ENCODE measurements around the gene PEPD.

Gene PEPD

DNA sequence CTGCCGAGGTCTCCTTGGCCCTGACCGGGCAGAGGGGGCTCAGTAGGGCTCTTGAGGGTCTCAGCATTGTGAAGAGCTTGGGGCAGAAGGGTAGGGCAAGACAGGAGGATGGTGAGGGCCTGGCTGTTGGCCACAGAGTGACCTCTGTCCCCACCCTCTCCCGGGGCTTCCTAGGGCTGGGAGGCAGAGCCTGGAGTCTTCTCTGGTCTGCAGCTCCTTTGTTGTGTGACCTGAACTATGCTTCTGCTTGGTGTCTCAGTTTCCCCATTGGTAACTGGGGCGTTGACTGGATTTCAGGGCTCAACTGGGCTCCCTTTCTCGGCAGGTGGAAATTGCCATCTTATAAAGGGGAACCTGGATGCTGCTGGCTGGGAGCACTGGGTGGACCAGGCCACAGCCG, 30.1 kb upstream of the PEPD start:
- intact Hi-C loops (cut with DNase I), result no loop called here
- DNase-seq, result no peak

DNA sequence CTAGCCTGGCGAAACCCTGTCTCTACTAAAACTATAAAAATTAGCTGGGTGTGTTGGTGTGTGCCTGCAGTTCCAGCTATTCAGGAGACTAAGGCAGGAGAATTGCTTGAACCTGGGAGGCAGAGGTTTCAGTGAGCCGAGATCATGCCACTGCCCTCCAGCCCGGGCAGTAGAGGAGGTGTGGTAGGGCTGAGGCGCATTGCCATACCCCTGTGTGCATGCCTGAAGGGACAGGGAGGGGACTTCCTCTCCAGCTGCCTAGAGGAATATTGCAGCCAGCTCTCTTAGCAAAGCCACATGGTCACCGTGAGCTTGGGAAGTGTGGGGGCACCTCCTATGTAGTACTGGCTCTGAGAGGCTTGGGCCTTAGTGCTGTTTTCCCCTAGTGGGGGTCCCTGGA, 29.2 kb upstream of the PEPD start:
- no peak for DNase-seq
- intact Hi-C loops (cut with DNase I), result no loop called here

DNA sequence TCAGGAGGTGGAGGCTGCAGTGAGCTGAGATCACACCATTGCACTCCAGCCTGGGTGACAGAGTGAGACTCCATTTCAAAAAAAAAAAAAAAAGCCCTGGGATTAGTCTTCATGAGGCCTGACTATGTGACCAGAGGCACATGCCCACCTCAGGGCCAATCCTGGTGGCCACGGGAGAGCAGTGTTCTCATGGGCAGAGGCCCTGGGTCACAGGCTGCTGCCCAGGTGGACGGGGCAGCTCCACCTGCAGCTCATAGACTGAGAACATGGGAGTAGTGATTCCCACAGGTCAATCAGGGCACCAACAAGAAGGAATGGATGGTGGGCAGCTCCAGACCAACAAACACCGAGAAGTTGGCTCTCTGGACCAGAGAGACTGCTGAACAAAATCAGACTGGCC, 26.1 kb upstream of the PEPD start:
- DNase-seq, result no peak
- intact Hi-C loops (cut with DNase I), result no loop called here

DNA sequence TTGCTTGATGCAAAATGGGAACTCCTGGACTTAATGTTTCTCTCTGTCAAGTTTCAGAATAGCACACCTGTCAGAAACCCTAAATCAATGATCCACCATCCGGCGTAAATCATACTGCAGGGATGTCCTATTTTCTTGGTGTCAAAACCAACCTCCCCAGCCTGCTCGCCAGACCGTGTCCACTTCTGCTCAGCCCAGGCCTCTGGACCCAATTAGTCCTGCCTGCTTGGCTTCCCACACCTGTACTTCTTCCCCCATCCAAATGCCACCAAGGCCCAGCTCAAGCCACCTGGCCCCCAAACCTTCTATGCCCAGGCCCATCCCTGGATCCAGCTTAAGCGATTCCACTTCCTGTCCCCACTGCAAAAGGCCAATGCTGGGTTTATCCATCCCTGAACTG, 25.1 kb upstream of the PEPD start:
- no peak for DNase-seq
- intact Hi-C loops (cut with DNase I), result no loop called here

DNA sequence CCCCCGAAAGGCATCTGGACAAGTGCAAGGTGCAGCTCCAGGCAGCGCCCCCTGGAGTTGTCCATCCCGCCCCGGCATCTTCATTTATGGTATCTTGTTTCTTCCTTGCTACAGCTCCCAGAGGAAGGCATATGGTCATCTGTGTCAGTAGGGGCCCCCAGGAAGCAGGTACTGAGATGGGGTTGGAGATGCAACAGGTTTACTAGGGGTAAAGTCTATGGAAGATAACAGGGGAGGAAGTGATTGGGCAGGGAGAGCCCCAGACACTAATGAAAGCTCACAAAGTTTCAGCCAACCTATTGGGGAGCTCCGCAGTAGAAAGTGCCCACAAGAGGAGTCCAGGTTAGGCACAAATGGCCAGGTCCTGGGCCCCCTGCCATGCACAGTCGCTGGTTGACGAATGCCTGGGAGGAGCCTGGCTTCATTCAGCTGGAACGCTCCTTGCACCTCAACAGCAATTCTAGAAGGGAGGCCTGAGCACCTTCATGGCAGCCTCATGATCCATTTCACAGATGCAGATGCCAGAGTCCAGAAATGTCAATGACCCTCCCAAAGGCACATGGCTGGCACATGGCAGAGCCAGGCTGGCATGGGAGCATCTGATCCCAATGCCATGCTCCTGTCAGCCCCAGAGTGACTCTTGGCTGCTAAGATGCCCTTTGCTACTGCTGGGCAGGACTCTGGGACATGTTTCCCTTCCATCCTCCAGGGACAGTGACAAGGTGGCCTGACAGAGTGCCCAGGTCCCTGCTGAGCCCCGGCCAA, 23.8 kb upstream of the PEPD start:
- intact Hi-C loops (cut with DNase I), result no loop called here
- no peak for DNase-seq

DNA sequence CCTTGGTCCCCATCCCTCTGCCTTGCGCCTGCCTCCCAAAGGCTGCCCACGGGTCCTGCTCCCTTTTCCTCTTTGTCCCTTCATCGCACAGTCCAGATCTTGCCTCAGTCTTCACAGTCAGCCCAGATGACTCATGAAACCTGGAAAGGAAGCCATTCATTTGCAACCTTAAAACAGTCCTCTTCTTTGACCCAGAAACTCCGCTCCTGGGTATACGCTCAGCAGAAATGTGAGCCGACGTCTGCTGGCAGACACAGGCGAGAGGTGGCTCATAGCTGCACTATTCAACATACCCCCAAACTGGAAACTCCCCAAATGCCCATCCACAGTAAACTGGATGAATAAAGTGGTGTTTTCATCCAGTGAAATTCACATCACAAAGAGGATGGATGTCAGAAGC, 13.6 kb upstream of the PEPD start:
- peak in 2 of 42 donors; percentile 11 to 39 for DNase-seq

DNA sequence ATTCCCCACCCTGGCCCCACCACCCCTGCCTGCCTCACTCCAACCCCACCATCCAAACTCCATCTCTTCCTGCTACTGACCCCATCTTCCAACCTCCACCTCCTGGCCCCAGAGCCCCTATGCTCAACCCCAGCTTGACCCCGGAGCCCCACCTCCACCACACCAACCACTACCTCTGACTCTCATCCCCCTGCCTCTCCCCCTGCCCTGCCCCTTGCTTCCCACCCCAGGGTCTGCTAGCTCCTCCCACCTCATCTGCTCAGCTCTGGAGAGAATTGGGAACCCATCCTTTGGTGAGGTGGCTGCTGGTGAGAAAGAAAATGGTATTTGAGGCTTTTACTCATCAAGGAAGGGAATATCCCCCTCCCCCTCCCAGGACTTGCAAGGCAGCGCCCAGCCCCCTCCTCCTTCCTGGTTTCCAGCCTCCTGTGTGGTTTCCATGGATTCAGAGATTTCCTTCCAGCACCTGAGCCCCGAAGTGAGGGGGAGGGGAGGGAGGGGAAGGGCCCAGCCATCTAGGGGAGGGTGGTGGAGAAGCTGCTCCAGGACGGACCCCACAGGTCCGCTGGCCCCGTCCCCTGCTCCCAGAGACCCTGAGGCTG, 11.4 kb upstream of the PEPD start:
- no peak for DNase-seq
- intact Hi-C loops (cut with DNase I), result no loop called here

More for the DNA sequence above, 13.6 kb upstream of the PEPD start:
- intact Hi-C loops (cut with DNase I), result no loop called here

DNA sequence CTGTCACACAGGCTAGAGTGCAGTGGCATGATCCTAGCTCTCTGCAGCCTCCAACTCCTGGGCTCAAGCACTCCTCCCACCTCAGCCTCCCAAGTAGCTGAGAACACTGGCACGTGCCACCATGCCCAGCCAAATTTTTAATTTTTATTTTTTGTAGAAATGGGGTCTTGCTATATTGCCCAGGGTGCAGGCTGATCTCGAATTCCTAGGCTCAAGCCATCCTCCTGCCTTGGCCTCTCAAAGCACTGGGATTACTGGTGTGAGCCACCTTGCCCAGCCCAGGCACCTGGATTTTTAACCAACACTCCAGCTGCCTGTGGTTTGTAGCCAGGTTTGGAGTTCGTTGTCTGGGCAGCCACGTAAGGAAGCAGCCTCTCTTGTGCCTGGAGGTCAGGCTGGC, 9.3 kb upstream of the PEPD start:
- no peak for DNase-seq
- intact Hi-C loops (cut with DNase I), result no loop called here

DNA sequence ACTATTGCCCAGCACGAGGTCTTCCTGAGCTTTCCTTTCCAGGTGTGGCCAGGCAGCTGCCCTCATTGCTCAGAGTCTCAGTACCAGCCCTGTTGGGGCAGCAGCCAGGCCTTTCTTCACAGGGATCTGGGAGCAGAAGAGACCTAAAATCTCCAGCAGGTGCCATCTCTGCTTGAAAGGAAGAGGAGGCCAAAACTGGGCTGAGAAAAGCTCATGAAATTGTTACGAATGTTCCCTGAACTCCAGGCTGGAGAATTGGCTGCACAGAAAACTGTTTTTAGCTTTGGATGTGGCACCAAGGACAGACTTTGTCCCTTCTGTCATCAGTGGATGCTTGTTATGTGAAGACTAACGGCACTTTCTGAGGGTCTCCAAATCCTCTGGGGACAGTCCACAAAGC, 8.7 kb upstream of the PEPD start:
- intact Hi-C loops (cut with DNase I), result no loop called here
- no peak for DNase-seq

DNA sequence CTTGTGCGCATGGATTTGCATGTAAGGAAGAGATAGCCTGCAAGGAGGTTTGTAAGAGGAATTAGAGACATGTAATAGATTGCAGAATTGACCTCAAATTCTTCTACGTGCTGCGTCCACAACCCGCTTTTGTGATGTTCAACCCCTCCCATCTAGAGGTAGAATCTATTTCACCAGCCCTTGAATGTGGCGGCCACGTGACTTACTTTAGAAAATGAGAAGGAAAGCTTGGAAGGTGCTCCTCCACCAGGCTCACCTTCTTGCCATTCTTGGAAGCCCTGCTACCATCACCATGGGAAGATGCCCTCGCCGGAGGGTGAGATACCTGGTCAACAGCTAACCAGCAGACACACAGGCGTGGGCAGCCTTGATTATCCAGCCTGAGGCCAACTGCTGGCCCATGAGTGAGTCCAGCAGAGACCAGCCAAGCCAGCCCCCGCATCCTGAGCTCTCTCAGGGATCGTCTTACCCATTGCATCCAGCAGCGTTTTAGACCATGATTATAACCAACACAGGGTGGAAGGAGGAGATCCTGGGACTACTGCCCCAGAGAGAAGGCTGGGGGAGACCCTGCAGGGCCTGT, 7.6 kb upstream of the PEPD start:
- intact Hi-C loops (cut with DNase I), result no loop called here
- DNase-seq, result no peak

DNA sequence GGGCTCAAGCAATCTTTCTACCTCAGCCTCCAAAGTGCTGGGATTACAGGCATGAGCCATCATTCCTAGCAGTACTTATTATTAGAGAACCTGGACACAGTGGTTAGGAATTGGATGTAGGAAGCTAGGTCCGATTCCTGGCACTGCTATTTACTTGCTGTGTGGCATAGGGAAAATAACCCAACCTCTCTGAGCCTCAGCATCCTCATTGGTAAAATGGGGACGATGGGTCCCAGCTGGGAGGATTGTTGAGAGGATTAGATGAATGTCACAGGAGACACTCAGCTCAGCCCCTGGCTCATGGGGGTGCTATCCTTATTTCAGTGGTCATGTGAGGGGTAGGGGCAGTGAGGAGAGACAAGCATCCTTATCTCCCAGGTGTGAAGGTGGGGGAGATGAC, 6.8 kb upstream of the PEPD start:
- intact Hi-C loops (cut with DNase I), result no loop called here
- DNase-seq, result no peak

DNA sequence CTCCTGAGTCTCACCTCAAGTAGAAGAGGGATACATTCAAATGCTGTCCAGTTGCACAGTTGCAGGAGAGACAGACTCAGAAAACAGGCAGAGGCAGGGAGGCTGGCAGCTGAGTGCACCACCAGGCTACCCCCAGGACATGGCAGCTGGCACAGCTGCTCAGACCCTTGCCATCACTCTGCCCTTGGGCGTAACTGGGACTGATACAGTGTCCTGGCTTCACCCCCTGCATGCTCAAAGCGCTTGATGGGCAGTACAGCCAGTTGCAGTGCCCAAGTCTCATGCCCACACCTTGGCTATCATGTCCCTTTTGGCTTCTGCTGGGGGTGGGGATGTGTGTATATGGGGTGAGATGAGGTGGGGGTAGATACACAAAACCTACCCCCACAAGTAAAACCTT, 5.5 kb upstream of the PEPD start:
- intact Hi-C loops (cut with DNase I), result no loop called here

DNA sequence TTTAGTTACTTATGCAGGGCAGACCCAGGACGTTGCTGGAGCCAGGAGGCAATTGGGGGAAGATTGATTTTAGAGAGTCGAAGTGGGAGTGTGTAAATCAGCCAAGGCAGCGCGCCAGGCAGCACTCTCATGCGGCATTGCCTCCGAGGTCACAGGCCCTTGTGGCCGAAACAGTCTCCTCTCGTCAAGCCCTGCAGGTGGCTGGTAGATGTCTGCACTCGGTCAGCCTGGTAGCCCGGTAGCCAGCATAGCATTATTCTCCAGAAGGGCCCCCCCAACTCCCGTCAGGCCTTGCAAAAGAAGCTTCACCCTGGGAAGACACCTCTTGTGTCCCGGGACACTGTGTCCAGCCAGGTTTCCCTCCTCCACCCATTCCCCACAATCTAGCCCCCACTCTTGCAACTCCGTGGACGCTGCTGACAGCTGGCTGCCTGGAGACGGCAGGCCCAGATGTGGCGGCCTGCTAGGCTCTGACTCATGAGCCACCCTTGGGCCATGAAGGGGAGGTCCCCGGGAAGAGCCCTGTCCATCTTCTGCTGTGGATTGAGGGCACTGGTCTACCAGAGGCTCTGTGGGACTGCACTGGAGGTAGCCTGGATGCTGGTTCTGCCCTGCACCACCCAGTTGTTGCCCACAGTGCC, 2.6 kb upstream of the PEPD start:
- intact Hi-C loops (cut with DNase I), result no loop called here

More for the DNA sequence above, 5.5 kb upstream of the PEPD start:
- no peak for DNase-seq

DNA sequence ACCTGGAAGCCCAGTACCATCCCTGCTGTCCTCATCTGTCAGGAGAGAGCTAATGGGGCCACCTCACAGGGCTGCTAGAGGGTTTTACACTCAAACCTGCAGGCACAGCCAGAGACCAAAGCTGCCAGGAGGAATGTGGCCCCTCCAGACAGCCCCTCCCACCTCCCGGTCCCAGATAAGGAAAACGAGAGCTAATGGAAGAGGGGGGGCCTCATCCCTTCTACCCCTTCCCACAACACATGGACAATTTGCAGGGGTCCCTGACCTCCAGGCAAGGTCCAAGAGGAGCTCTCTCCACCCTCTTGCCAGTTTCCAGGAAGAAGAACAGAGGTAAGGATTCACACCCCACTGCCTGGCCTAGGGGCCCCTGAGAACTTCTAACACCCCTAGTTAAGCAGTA, 1.6 kb upstream of the PEPD start:
- DNase-seq, result no peak
- intact Hi-C loops (cut with DNase I), result no loop called here

More for the DNA sequence above, 2.6 kb upstream of the PEPD start:
- no peak for DNase-seq

DNA sequence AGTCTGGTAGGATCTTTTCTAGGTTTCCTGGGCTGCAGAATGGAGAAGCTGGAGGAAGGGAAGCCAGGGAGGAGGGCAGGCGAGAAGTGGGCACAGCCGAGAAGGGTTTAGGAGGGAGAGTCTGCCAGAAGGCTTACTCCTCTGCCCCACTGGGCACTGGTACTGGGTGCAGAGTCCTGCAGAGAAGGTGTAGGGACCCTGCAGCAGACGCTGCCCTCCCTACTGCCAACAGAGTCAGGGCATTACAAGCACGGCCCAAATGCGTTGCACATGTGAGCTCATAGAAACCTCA, 726 bp upstream of the PEPD start:
- intact Hi-C loops (cut with DNase I), result no loop called here
- peak in 1 of 42 donors; percentile 6 for DNase-seq

DNA sequence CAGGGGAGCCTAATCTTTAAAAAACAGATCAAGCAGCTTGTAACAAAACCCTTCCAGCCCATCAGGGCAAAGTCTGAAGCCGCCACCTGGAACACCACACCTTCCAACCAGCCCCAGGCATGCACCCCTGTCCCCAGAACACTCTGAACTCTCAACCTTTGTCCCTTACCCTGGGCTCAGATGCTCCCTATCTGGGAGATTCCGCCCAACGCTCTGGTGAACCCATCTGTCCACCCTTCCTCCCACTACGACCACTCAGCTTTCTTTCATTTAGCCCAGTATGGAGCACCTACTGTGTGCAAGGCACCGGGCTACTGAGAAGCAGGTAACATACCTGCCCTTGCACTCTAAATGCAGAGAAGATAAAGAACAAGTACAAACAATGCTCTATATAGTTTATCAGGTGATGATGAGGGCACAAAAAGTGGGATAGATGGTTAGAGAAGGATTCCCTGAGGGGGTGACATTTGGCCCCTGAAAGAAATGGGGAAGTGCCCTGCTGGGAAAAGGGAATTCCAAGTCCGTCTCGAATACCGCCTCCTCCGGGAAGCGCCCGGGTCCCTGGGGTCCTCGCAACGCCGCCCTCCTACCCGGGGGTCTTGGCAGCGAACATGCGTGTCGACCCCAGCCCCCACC, 629 bp downstream of the PEPD start:
- intact Hi-C loops (cut with DNase I), result no loop called here
- no peak for DNase-seq

DNA sequence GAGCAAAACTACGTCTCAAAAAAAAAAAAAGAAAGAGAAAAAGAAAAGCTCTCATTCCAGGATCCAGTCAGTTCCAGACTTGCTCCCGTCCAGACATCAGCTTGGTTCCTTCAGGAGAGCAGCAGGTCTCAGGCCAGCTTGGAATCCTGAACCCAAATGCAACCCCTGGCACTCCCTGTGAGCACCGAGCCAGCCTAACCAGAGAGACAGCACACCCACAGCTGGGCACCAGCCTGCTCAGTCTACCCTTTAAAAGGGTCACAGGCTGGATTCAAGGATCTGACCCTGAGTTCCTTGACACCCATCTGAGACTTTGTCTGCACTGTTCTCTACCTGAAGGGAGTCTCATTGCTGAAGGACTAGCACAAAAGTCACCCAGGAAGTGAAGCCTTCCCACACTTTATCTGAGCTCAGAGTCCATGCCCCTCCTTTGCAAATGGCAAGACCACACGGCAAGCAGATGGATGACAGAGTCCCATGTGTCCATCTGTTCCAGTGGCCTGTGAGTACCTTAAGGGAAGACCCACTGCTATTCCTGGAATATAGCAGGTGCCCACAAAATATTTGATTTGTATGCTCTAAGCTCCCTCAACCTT, 1.4 kb downstream of the PEPD start:
- intact Hi-C loops (cut with DNase I), result no loop called here
- DNase-seq, result no peak

DNA sequence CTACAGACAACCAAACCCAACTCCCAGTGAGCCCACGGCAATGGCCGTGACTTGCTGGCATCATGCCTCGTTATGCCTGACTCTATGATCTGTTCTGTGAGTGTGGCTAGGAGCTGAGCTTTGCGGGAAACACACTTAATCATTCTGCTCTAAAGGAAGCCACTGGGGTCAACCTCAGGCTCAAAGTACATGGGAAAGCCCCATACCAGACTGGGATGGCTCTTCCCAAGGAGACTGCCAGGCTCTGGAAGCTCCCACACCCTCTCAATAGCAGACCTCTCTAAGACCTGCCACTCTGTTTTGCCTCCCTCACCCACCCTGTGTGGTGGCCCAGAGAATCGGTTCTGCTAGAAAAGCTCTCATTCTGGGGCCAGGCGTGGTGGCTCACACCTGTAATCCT, 2.2 kb downstream of the PEPD start:
- intact Hi-C loops (cut with DNase I), result no loop called here
- DNase-seq, result no peak

DNA sequence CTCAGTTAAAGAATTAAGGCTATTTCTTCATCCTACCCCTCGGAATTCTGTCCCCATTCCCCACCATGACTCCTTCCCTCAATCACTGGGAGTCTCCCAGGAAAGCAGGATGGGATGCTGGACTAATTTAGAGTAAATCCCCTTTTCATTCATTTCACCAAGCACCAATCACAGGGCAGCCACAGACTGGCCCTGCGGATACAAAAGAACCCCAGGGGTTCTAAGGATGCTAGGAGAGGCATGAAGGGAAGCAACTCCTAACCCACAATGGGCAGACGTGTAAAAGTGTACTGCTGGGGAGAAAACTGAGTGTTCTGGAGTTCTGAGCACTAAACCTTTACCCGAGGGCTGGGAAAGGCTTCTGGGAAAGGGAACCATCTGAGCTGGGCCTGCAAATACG, 3.0 kb downstream of the PEPD start:
- intact Hi-C loops (cut with DNase I), result no loop called here
- DNase-seq, result no peak

DNA sequence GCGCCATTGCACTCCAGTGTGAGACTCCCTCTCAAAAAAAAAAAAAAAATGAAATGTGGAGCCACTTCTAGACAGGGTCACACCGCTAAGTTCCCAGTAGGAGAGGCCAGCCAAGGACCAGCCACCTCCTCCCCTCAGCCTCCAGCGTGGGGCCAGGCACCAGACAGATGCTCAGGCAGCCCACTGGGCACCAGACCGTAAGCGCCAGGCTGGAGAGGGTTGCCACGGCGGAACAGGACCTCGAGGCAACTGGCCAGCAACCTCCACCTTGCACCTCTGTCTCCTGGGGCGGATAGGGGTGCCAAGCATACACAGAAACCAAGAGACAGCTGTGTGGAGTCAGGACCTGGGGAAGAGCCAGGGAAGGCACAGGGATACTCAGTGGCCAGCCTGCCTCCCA, 3.7 kb downstream of the PEPD start:
- intact Hi-C loops (cut with DNase I), result no loop called here

More for the DNA sequence above, 3.7 kb downstream of the PEPD start:
- no peak for DNase-seq
